Gastrocnemius medialis (tissue), 4 donors: ENCODE measurements around the gene HOXB8. TPM values are rescaled to one million over a fixed set of nuclear protein-coding genes. Genes with fewer than 3 reads are reported as not detected.
A peak's percentile ranks its signal among the peaks of the same experiment; 100 is the strongest.

Experiments used
- ATAC-seq, 2 donors: fragments of 150-250 bp; one replicate each; pipeline ENCODE4 v1.9.1; 2016
- DNase-seq, 2 donors: peaks; one replicate each; pipeline ENCODE4 v3.0.0-alpha.2; 2019
- H3K27ac ChIP-seq, 4 donors: fragments of 200-600 bp; sonication (generic); 1 replicate in 1 of 4; 2 replicates in 3 of 4; pipeline ENCODE4 v1.5.1; 2016 to 2018; ENCODE audit warnings: mild to moderate bottlenecking in 2 of 4, moderate library complexity in 1 of 4
- H3K27me3 ChIP-seq, 3 donors: fragments of 200-600 bp; sonication (generic) in 2 of 3; 1 replicate in 1 of 3; 2 replicates in 2 of 3; pipeline versions ENCODE4 v1.5.1 to v1.6.0; 2016 to 2019; ENCODE audit warnings: mild to moderate bottlenecking in 1 of 3, moderate library complexity in 1 of 3
- H3K36me3 ChIP-seq, 2 donors: fragments of 200-600 bp; sonication (generic) in 1 of 2; one replicate each; pipeline ENCODE4 v1.5.1; 2017 to 2018
- H3K4me1 ChIP-seq, 2 donors: fragments of 200-600 bp; sonication (generic) in 1 of 2; one replicate each; pipeline ENCODE4 v1.5.1; 2016 to 2017; ENCODE audit warnings: mild to moderate bottlenecking in 2 of 2
- H3K4me3 ChIP-seq, 4 donors: fragments of 200-600 bp; sonication (generic) in 3 of 4; 1 replicate in 1 of 4; 2 replicates in 3 of 4; pipeline ENCODE4 v1.5.1; 2016 to 2019; ENCODE audit warnings: mild to moderate bottlenecking in 2 of 4
- H3K9me3 ChIP-seq, 3 donors: fragments of 200-600 bp; sonication (generic) in 2 of 3; 1 replicate in 1 of 3; 2 replicates in 2 of 3; pipeline ENCODE4 v1.5.1; 2016 to 2019
- CTCF ChIP-seq, 5 experiments: fragments of 450-650 bp in 3 of 5; fragments of 200-600 bp in 2 of 5; sonication (generic) in 2 of 5; IDR thresholded peaks in 4 of 5; conservative IDR thresholded peaks in 1 of 5; 1 replicate in 4 of 5; 2 replicates in 1 of 5; pipeline ENCODE4 v1.5.1; 2016 to 2019; ENCODE audit warnings: antibody characterized with exemption in 5 of 5, mild to moderate bottlenecking in 3 of 5, moderate library complexity in 3 of 5
- POLR2A ChIP-seq, 2 donors: fragments of 450-650 bp; IDR thresholded peaks; one replicate each; pipeline ENCODE4 v1.6.1; 2017; ENCODE audit warnings: antibody characterized with exemption in 2 of 2, mild to moderate bottlenecking in 2 of 2, moderate library complexity in 2 of 2
- in situ Hi-C, 4 donors: fragments of 200-750 bp; cut with MboI; loops; one replicate each; pipeline versions ENCODE4 v1.15.0 to v1.8.0; 2017; ENCODE audit warnings: low sequenced_read_pairs in 4 of 4
- intact Hi-C: fragments of 100-400 bp; cut with DNase I; formaldehyde crosslinking; loops from one replicate; pipeline ENCODE4 v1.15.1; 2023; ENCODE audit warnings: low total_unique reads
- total RNA-seq, 4 donors: library from RNA; depleted of rRNA; stranded (reverse); fragments of >200 nt; gene quantifications; one replicate each; pipeline versions ENCODE4 v1.1.0 to v1.2.3, GENCODE V29; 2016

The HOXB8 gene
- total RNA-seq, 4 donors from 2014 or later: 0.27 TPM; not detected in 3

GRCh38 chr17:48593840-48594537 lies 21.1 kb downstream of the HOXB8 start:
- in situ Hi-C loops: loop anchor here in 3 of 4 donors (10.0 kb wide), 2 partner anchors 249 to 259 kb away; no protein-coding TSS in a partner anchor
- peak overlapping the region; percentile 44 to 50 (median 49) for H3K4me3 ChIP-seq
- no peaks in the 10 kb centered on the region for H3K9me3 ChIP-seq
- H3K36me3 ChIP-seq: no peaks in the 10 kb centered on the region
- DNase-seq (peak in 1 of 2 donors; percentile 53), ATAC-seq (peak; percentile 32 to 65)
- H3K27me3 ChIP-seq: peaks cover 67 to 89% (median 80%) of the 10 kb centered on the region in 3 donors
- TF ChIP-seq POLR2A (IDR thresholded peaks at IDR 0.05) (no peak), CTCF (IDR thresholded peaks at IDR 0.05 in 4 of 5, conservative IDR thresholded peaks at IDR 0.05 in 1 of 5) (peak; percentile 73 to 94 (median 82))
- intact Hi-C loops: loop anchor here (5.0 kb wide), 1 partner anchor 242 kb away; no protein-coding TSS in a partner anchor
- H3K4me1 ChIP-seq: peaks cover 3 to 25% of the 10 kb centered on the region in 2 donors
- peak overlapping the region in 2 of 4 donors; percentile 2 to 47 for H3K27ac ChIP-seq

- Histone ChIP-seq H3K4me3 (peak within 1 kb of the TSS; percentile 44 to 50 (median 49)), H3K27ac (peak within 1 kb of the TSS in 2 of 4 donors; percentile 2 to 47), H3K27me3 (peaks cover 60 to 87% (median 72%) of the 10 kb centered on the region in 3 donors), H3K9me3 (no peaks in the 10 kb centered on the region), H3K36me3 (no peaks in the 10 kb centered on the region), H3K4me1 (peaks cover 3 to 25% of the 10 kb centered on the region in 2 donors)
- DNase-seq (no peak), ATAC-seq (no peak)
- TF ChIP-seq POLR2A (IDR thresholded peaks at IDR 0.05) (no peak), CTCF (IDR thresholded peaks at IDR 0.05 in 4 of 5, conservative IDR thresholded peaks at IDR 0.05 in 1 of 5) (no peak)
- intact Hi-C loops: loop anchor here (5.0 kb wide), 1 partner anchor 241 kb away; no protein-coding TSS in a partner anchor
- in situ Hi-C loops: loop anchor here in 3 of 4 donors (10.0 kb wide), 2 partner anchors 248 to 258 kb away; no protein-coding TSS in a partner anchor
Observed at GRCh38 chr17:48593126-48593829, 21.8 kb downstream of the HOXB8 start, which contains the start of gene HOXB5. Gene HOXB5, minus strand, starts transcription at chr17:48593779. Its CDS starts 97 bp downstream, at chr17:48593682.

GRCh38 chr17:48592577-48592976 lies 22.5 kb downstream of the HOXB8 start:
- DNase-seq (no peak), ATAC-seq (no peak)
- TF ChIP-seq POLR2A (IDR thresholded peaks at IDR 0.05): no peak
- no peak for TF ChIP-seq CTCF (IDR thresholded peaks at IDR 0.05 in 4 of 5, conservative IDR thresholded peaks at IDR 0.05 in 1 of 5)
- H3K4me1 ChIP-seq: peaks cover 0 to 19% of the 10 kb centered on the region in 2 donors
- no peaks in the 10 kb centered on the region for H3K9me3 ChIP-seq
- intact Hi-C loops (loop anchor here (5.0 kb wide), 1 partner anchor 240 kb away; no protein-coding TSS in a partner anchor), in situ Hi-C loops (loop anchor here in 3 of 4 donors (10.0 kb wide), 2 partner anchors 248 to 258 kb away; no protein-coding TSS in a partner anchor)
- H3K4me3 ChIP-seq: peak overlapping the region in 1 of 4 donors; percentile 48
- H3K36me3 ChIP-seq: no peaks in the 10 kb centered on the region
- H3K27ac ChIP-seq: no peak overlapping the region
- peaks cover 53 to 87% (median 69%) of the 10 kb centered on the region in 3 donors for H3K27me3 ChIP-seq

- ATAC-seq (no peak), DNase-seq (no peak)
- in situ Hi-C loops: loop anchor here in 3 of 4 donors (10.0 kb wide), 2 partner anchors 247 to 257 kb away; no protein-coding TSS in a partner anchor
- Histone ChIP-seq H3K4me1 (peaks cover 3 to 14% of the 10 kb centered on the region in 2 donors), H3K36me3 (no peaks in the 10 kb centered on the region), H3K9me3 (no peaks in the 10 kb centered on the region), H3K27ac (no peak overlapping the region), H3K27me3 (peaks cover 51 to 84% (median 69%) of the 10 kb centered on the region in 3 donors), H3K4me3 (no peak overlapping the region)
- TF ChIP-seq POLR2A (IDR thresholded peaks at IDR 0.05) (no peak), CTCF (IDR thresholded peaks at IDR 0.05 in 4 of 5, conservative IDR thresholded peaks at IDR 0.05 in 1 of 5) (no peak)
- intact Hi-C loops: loop anchor here (5.0 kb wide), 1 partner anchor 240 kb away; no protein-coding TSS in a partner anchor
Observed at GRCh38 chr17:48592057-48592514, 23.0 kb downstream of the HOXB8 start.
